BJ (cell line): ENCODE measurements around the gene BRINP3. TPM values are rescaled to one million over a fixed set of nuclear protein-coding genes. Genes with fewer than 3 reads are reported as not detected.

Experiments
- CTCF ChIA-PET: fragments of 350-600 bp; formaldehyde crosslinking; extraction: SDS; loops from one replicate; lab custom pipeline; 2021; ENCODE audit warnings: antibody characterized with exemption, inconsistent platforms; lab: Yijun Ruan, JAX
- POLR2A ChIA-PET: fragments of 300-600 bp; sonication (Branson Sonifier 250); formaldehyde crosslinking; extraction: SDS; loops from one replicate; lab custom pipeline; 2021; ENCODE audit warnings: antibody characterized with exemption; lab: Charles Lee
- DNase-seq: peaks from one replicate; pipeline ENCODE4 v3.0.0-alpha.2; 2011; ENCODE audit warnings: low read depth
- H3K27me3 ChIP-seq: 2 replicates; pipeline ENCODE4 v1.6.0; 2011; ENCODE audit warnings: low read length; ENCODE audit not compliant: control insufficient read depth, insufficient read depth
- H3K36me3 ChIP-seq: 2 replicates; pipeline ENCODE4 v1.5.1; 2011; ENCODE audit warnings: low read length; ENCODE audit not compliant: control insufficient read depth, insufficient read depth
- H3K4me3 ChIP-seq: 2 replicates; pipeline ENCODE4 v1.5.1; 2011; ENCODE audit warnings: low read depth, mild to moderate bottlenecking, control low read depth, low read length
- polyA plus RNA-seq: library from polyadenylated mRNA; depleted of rRNA; stranded (reverse); fragments of >200 nt; gene quantifications from 2 replicates; pipeline ENCODE4 v1.2.3, GENCODE V29; 2011
- TF ChIP-seq, protein P1 (sequence below): IDR thresholded peaks from 2 replicates; pipeline ENCODE4 v1.5.1; 2011; ENCODE audit warnings: low read depth, mild to moderate bottlenecking, control low read depth, inconsistent platforms, low read length, moderate library complexity; ENCODE audit not compliant: insufficient read depth

The BRINP3 gene
- polyA plus RNA-seq, 1 experiment, result not detected

DNA sequence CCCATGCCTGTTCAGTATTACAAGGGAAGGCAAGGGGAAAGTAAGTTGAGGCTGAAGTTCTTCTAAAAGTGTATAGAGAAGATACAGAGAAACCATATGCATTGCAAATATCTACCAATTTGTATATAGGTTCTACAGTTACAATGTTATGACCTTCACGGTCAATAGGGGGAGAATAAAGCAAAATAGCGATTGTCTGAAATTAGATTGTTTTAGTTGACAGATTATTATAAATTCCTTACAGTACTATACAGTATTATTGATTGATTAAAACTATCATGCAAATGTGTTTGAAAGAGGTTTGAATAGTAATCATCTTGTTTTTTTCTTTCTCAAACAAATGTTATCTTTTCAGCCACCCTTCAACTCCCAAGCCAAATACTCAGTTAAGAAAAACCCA lies 13.7 kb upstream of the BRINP3 start:
- Histone ChIP-seq H3K36me3 (no peaks in the 10 kb centered on the region), H3K4me3 (no peak overlapping the region), H3K27me3 (no peaks in the 10 kb centered on the region)
- TF ChIP-seq, protein P1, sequence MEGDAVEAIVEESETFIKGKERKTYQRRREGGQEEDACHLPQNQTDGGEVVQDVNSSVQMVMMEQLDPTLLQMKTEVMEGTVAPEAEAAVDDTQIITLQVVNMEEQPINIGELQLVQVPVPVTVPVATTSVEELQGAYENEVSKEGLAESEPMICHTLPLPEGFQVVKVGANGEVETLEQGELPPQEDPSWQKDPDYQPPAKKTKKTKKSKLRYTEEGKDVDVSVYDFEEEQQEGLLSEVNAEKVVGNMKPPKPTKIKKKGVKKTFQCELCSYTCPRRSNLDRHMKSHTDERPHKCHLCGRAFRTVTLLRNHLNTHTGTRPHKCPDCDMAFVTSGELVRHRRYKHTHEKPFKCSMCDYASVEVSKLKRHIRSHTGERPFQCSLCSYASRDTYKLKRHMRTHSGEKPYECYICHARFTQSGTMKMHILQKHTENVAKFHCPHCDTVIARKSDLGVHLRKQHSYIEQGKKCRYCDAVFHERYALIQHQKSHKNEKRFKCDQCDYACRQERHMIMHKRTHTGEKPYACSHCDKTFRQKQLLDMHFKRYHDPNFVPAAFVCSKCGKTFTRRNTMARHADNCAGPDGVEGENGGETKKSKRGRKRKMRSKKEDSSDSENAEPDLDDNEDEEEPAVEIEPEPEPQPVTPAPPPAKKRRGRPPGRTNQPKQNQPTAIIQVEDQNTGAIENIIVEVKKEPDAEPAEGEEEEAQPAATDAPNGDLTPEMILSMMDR, result no peak
- ChIA-PET POLR2A (no interaction called here), CTCF (no interaction called here)
- no peak for DNase-seq

DNA sequence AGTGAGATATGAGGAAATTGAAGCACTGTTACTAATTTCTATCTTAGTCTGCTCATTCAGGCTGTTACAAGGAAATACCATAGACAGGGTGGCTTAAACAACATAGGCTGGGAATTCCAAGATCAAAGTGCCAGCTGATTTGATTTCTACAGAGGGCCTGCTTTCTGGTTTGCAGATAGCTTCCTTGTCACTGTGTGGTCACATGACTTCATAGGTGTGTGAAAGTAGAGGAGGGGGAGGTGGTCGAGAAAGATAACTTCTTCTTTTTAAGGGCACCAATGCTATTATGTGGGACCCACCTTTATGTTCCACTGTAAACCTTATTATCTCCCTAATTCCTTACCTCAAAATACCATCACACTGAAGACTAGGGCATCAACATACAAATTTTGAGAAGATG lies 6.4 kb upstream of the BRINP3 start:
- Histone ChIP-seq H3K27me3 (no peaks in the 10 kb centered on the region), H3K36me3 (no peaks in the 10 kb centered on the region), H3K4me3 (no peak overlapping the region)
- CTCF ChIA-PET, result no interaction called here
- TF ChIP-seq, protein P1, result no peak
- POLR2A ChIA-PET, result no interaction called here
- DNase-seq, result no peak

DNA sequence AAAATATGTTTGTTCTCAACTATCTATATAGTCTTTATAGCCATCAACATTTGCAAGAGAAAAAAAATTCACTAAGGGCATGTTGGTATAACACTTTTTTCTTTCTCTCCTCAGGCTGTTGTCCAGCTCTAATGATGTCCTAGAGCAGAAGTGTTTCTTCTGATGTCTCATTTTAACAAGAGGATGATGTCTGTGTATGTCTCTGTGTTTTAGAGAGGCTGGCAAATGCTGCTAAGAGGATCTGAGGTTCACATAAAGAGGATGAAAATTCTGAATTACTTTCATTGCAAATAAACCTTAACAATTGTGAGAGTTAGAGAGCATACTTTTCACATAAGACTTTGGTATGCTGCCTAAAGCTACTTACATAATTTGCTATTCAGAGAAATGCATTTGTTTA lies 2.6 kb upstream of the BRINP3 start:
- no peak for DNase-seq
- POLR2A ChIA-PET, result no interaction called here
- TF ChIP-seq, protein P1, result no peak

DNA sequence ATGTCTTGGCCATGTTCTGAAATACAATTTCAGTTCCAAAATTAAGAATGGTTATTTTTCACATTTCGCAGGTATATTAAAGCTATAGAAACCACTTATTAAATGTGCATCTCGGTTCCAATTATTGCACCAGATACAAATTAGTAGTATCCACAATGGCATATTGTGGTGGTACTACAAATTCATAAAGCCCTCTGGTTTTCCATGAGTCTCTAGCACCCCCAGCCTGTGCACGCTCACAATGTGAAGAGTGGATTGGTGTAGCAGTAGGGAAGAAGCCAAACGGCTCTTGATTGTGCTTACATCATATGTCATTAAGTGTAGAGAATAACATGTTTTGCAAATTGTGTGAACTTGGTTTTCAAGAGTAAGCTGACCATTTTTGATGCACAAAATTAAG lies 1.9 kb upstream of the BRINP3 start:
- no peak overlapping the region for H3K4me3 ChIP-seq
- H3K36me3 ChIP-seq, result no peaks in the 10 kb centered on the region
- ChIA-PET CTCF (interaction anchor here (0.8 to 1.3 kb wide), 2 partner anchors 21 to 61 kb away, joined by 3 to 4 read pairs; no protein-coding TSS in a partner anchor), POLR2A (interaction anchor here (0.5 kb wide), 1 partner anchor 1813 kb away, joined by 10 read pairs; no protein-coding TSS in a partner anchor)
- H3K27me3 ChIP-seq, result no peaks in the 10 kb centered on the region
- TF ChIP-seq, protein P1, result no peak
- DNase-seq, result no peak

More for the DNA sequence above, 2.6 kb upstream of the BRINP3 start:
- CTCF ChIA-PET, result no interaction called here
- no peaks in the 10 kb centered on the region for H3K27me3 ChIP-seq
- H3K36me3 ChIP-seq, result no peaks in the 10 kb centered on the region
- no peak overlapping the region for H3K4me3 ChIP-seq

DNA sequence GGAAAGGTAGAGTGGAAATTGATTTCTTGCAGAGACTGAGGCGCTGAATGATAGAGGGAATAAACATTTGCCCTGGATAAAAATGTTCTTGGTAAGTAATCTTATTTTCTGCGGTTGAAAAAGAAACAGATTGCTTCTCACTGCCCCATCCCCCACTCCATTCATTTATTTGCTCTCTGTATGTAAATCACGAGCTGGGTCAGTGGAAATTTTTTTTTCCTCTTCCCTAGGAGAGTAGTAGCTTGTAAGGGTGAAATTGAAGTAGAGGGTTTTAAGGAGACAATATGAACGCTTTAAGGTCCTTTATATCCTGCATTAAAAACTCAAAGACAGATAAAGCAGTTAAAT lies 1.4 kb upstream of the BRINP3 start:
- ChIA-PET POLR2A (interaction anchor here (0.5 kb wide), 1 partner anchor 1814 kb away, joined by 10 read pairs; no protein-coding TSS in a partner anchor), CTCF (interaction anchor here (0.8 to 1.3 kb wide), 2 partner anchors 22 to 60 kb away, joined by 3 to 4 read pairs; no protein-coding TSS in a partner anchor)
- Histone ChIP-seq H3K4me3 (no peak overlapping the region), H3K36me3 (no peaks in the 10 kb centered on the region), H3K27me3 (no peaks in the 10 kb centered on the region)
- TF ChIP-seq, protein P1, result no peak
- no peak for DNase-seq
